ENCODE measurements around the gene SELENOV.

Gene SELENOV

GRCh38 chr19:39500543-39500942 lies 14.4 kb upstream of the SELENOV start:
- no peak for DNase-seq
- TF ChIP-seq GATA1 (IDR thresholded peaks at IDR 0.05; ENCODE audit: low read depth, low read length) (no peak), POLR2A (IDR thresholded peaks at IDR 0.05; ENCODE audit: low read length) (no peak)

- DNase-seq: no peak
- TF ChIP-seq GATA1 (IDR thresholded peaks at IDR 0.05; ENCODE audit: low read depth, low read length) (no peak), POLR2A (IDR thresholded peaks at IDR 0.05; ENCODE audit: low read length) (no peak)
Observed at GRCh38 chr19:39501340-39501739, 13.6 kb upstream of the SELENOV start.

- TF ChIP-seq POLR2A (IDR thresholded peaks at IDR 0.05; ENCODE audit: low read length): no peak
- no peak for TF ChIP-seq GATA1 (IDR thresholded peaks at IDR 0.05; ENCODE audit: low read depth, low read length)
- DNase-seq: peak; percentile 90 to 93
Observed at GRCh38 chr19:39502640-39503417, 12.1 kb upstream of the SELENOV start.

- no peak for TF ChIP-seq GATA1 (IDR thresholded peaks at IDR 0.05; ENCODE audit: low read depth, low read length)
- DNase-seq: no peak
Observed at GRCh38 chr19:39506598-39506943, 8.4 kb upstream of the SELENOV start.

GRCh38 chr19:39506944-39507714 lies 7.8 kb upstream of the SELENOV start:
- TF ChIP-seq GATA1 (IDR thresholded peaks at IDR 0.05; ENCODE audit: low read depth, low read length) (no peak), POLR2A (IDR thresholded peaks at IDR 0.05; ENCODE audit: low read length) (no peak)

GRCh38 chr19:39507715-39508364 lies 7.1 kb upstream of the SELENOV start:
- no peak for DNase-seq
- no peak for TF ChIP-seq POLR2A (IDR thresholded peaks at IDR 0.05; ENCODE audit: low read length)
- no peak for TF ChIP-seq GATA1 (IDR thresholded peaks at IDR 0.05; ENCODE audit: low read depth, low read length)

More at GRCh38 chr19:39506944-39507714, 7.8 kb upstream of the SELENOV start:
- DNase-seq: peak; percentile 53 to 70

GRCh38 chr19:39508629-39509028 lies 6.3 kb upstream of the SELENOV start:
- no peak for DNase-seq
- TF ChIP-seq POLR2A (IDR thresholded peaks at IDR 0.05; ENCODE audit: low read length): no peak
- no peak for TF ChIP-seq GATA1 (IDR thresholded peaks at IDR 0.05; ENCODE audit: low read depth, low read length)

- DNase-seq: no peak
Observed at GRCh38 chr19:39509233-39509632, 5.7 kb upstream of the SELENOV start.

GRCh38 chr19:39512988-39513387 lies 2.0 kb upstream of the SELENOV start:
- no peak for DNase-seq
- TF ChIP-seq GATA1 (IDR thresholded peaks at IDR 0.05; ENCODE audit: low read depth, low read length): no peak
- TF ChIP-seq POLR2A (IDR thresholded peaks at IDR 0.05; ENCODE audit: low read length): no peak

More at GRCh38 chr19:39509233-39509632, 5.7 kb upstream of the SELENOV start:
- TF ChIP-seq POLR2A (IDR thresholded peaks at IDR 0.05; ENCODE audit: low read length): no peak
- no peak for TF ChIP-seq GATA1 (IDR thresholded peaks at IDR 0.05; ENCODE audit: low read depth, low read length)

- TF ChIP-seq GATA1 (IDR thresholded peaks at IDR 0.05; ENCODE audit: low read depth, low read length) (no peak), POLR2A (IDR thresholded peaks at IDR 0.05; ENCODE audit: low read length) (no peak)
- no peak for DNase-seq
Observed at GRCh38 chr19:39515551-39516191, 732 bp downstream of the SELENOV start.

- TF ChIP-seq POLR2A (IDR thresholded peaks at IDR 0.05; ENCODE audit: low read length) (no peak), GATA1 (IDR thresholded peaks at IDR 0.05; ENCODE audit: low read depth, low read length) (no peak)
- no peak for DNase-seq
Observed at GRCh38 chr19:39516270-39516669, 1.3 kb downstream of the SELENOV start.

- TF ChIP-seq POLR2A (IDR thresholded peaks at IDR 0.05; ENCODE audit: low read length): no peak
- TF ChIP-seq GATA1 (IDR thresholded peaks at IDR 0.05; ENCODE audit: low read depth, low read length): no peak
- DNase-seq: no peak
Observed at GRCh38 chr19:39517432-39517831, 2.5 kb downstream of the SELENOV start.

GRCh38 chr19:39518458-39518857 lies 3.5 kb downstream of the SELENOV start:
- TF ChIP-seq GATA1 (IDR thresholded peaks at IDR 0.05; ENCODE audit: low read depth, low read length) (no peak), POLR2A (IDR thresholded peaks at IDR 0.05; ENCODE audit: low read length) (no peak)
- no peak for DNase-seq

- TF ChIP-seq GATA1 (IDR thresholded peaks at IDR 0.05; ENCODE audit: low read depth, low read length) (no peak), POLR2A (IDR thresholded peaks at IDR 0.05; ENCODE audit: low read length) (no peak)
- no peak for DNase-seq
Observed at GRCh38 chr19:39518975-39519374, 4.0 kb downstream of the SELENOV start.
